Smooth muscle cell (in vitro differentiated cells): ENCODE data around the gene FAM107B. TPM values are rescaled to one million over a fixed set of nuclear protein-coding genes. Genes with fewer than 3 reads are reported as not detected.
A peak's percentile ranks its signal among the peaks of the same experiment; 100 is the strongest.

Experiments used
- DNase-seq: peaks from one replicate; lab custom pipeline; 2025; ENCODE audit not compliant: unreplicated experiment; lab: John Stamatoyannopoulos, UW
- H2AFZ ChIP-seq: fragments of 200-600 bp; sonication (generic); 2 replicates; pipeline ENCODE4 v1.6.0; 2016; ENCODE audit warnings: antibody characterized with exemption, low read depth, mild to moderate bottlenecking
- H3F3A ChIP-seq: fragments of 200-600 bp; sonication (generic); 2 replicates; pipeline ENCODE4 v1.6.0; 2017; ENCODE audit warnings: antibody characterized with exemption, low read depth
- H3K27ac ChIP-seq: fragments of 200-600 bp; sonication (generic); 2 replicates; pipeline ENCODE4 v1.5.1; 2016; ENCODE audit warnings: low read depth, mild to moderate bottlenecking
- H3K27me3 ChIP-seq: fragments of 200-600 bp; sonication (generic); 2 replicates; pipeline ENCODE4 v1.6.1; 2016; ENCODE audit warnings: low read depth, mild to moderate bottlenecking
- H3K36me3 ChIP-seq: fragments of 200-600 bp; sonication (generic); 2 replicates; pipeline ENCODE4 v1.5.1; 2016; ENCODE audit warnings: low read depth
- H3K4me1 ChIP-seq: fragments of 200-600 bp; sonication (generic); 2 replicates; pipeline ENCODE4 v1.5.1; 2016; ENCODE audit warnings: low read depth
- H3K4me2 ChIP-seq: fragments of 200-600 bp; sonication (generic); 2 replicates; pipeline ENCODE4 v1.6.0; 2016; ENCODE audit warnings: mild to moderate bottlenecking
- H3K4me3 ChIP-seq: fragments of 200-600 bp; sonication (generic); 2 replicates; pipeline ENCODE4 v1.5.1; 2016; ENCODE audit warnings: mild to moderate bottlenecking
- H3K79me2 ChIP-seq: fragments of 200-600 bp; sonication (generic); 2 replicates; pipeline ENCODE4 v1.6.0; 2016; ENCODE audit warnings: low read depth, mild to moderate bottlenecking
- H3K9ac ChIP-seq: fragments of 200-600 bp; sonication (generic); 2 replicates; pipeline ENCODE4 v1.6.0; 2016; ENCODE audit warnings: low read depth
- H3K9me3 ChIP-seq: fragments of 200-600 bp; sonication (generic); replicated peaks from 2 replicates; pipeline ENCODE4 v1.5.1; 2016; ENCODE audit warnings: low read depth
- H4K20me1 ChIP-seq: fragments of 200-600 bp; sonication (generic); 2 replicates; pipeline ENCODE4 v1.6.0; 2016; ENCODE audit warnings: low read depth
- CTCF ChIP-seq: fragments of 200-600 bp; sonication (generic); IDR thresholded peaks from 2 replicates; pipeline ENCODE4 v1.5.1; 2017; ENCODE audit warnings: borderline replicate concordance, mild to moderate bottlenecking, antibody characterized with exemption; ENCODE audit not compliant: insufficient read depth, poor library complexity, severe bottlenecking
- WGBS: methylation state at CpG from one replicate; pipeline ENCODE4 v1.1.7; 2016; ENCODE audit warnings: low lambda C conversion rate; 5-methylcytosine and 5-hydroxymethylcytosine counted together
- polyA plus RNA-seq: library from polyadenylated mRNA; unstranded; fragments of >200 nt; fragmentation: Nextera tagmentation; extraction: Ambion mirVana; gene quantifications from 2 replicates; pipeline ENCODE4 v1.2.1, GENCODE V29; 2016
- total RNA-seq: library from RNA; depleted of rRNA; stranded (reverse); fragments of >200 nt; gene quantifications from 2 replicates; pipeline ENCODE4 v1.2.3, GENCODE V29; 2014

Gene FAM107B
- total and polyA plus RNA-seq, 2 experiments from 2014 or later: 8.7 to 9.0 TPM

GRCh38 chr10:14588084-14588937 lies 186.4 kb downstream of the FAM107B start:
- peak; percentile 14 for DNase-seq
- H3K36me3 ChIP-seq: no peaks in the 10 kb centered on the region
- H3K9me3 ChIP-seq: no peaks in the 10 kb centered on the region
- no peak overlapping the region for H3K4me3 ChIP-seq
- H3K4me1 ChIP-seq: peaks cover 6% of the 10 kb centered on the region
- H3K27ac ChIP-seq: peak overlapping the region; percentile 91
- H3K9ac ChIP-seq: peak overlapping the region; percentile 70
- no peak for TF ChIP-seq CTCF
- H4K20me1 ChIP-seq: peaks cover 38% of the 10 kb centered on the region
- peak overlapping the region; percentile 44 for H3K4me2 ChIP-seq
- H3K79me2 ChIP-seq: peaks cover 28% of the 10 kb centered on the region
- no peak overlapping the region for H2AFZ ChIP-seq
- 43% methylated on average over 13 of the region's 13 CpGs for WGBS
- H3K27me3 ChIP-seq: no peaks in the 10 kb centered on the region
- no peaks in the 10 kb centered on the region for H3F3A ChIP-seq

- no peak for TF ChIP-seq CTCF
- Histone ChIP-seq H3K4me2 (peak overlapping the region; percentile 74), H3K27me3 (no peaks in the 10 kb centered on the region), H3F3A (no peaks in the 10 kb centered on the region), H2AFZ (no peak overlapping the region), H3K4me3 (no peak overlapping the region), H3K27ac (peak overlapping the region; percentile 91), H3K36me3 (no peaks in the 10 kb centered on the region), H3K9ac (peak overlapping the region; percentile 70), H3K79me2 (peaks cover 30% of the 10 kb centered on the region), H3K9me3 (no peaks in the 10 kb centered on the region), H3K4me1 (peaks cover 6% of the 10 kb centered on the region), H4K20me1 (peaks cover 35% of the 10 kb centered on the region)
- 55% methylated on average over 6 of the region's 6 CpGs for WGBS
- no peak for DNase-seq
Measured at GRCh38 chr10:14587540-14588083, 187.1 kb downstream of the FAM107B start.

- Histone ChIP-seq H3K4me1 (peaks cover 6% of the 10 kb centered on the region), H3K4me3 (no peak overlapping the region), H2AFZ (no peak overlapping the region), H3K79me2 (peaks cover 30% of the 10 kb centered on the region), H3K27ac (peak overlapping the region; percentile 91), H3K9ac (no peak overlapping the region), H3F3A (no peaks in the 10 kb centered on the region), H3K9me3 (no peaks in the 10 kb centered on the region), H4K20me1 (peaks cover 31% of the 10 kb centered on the region), H3K4me2 (no peak overlapping the region), H3K27me3 (no peaks in the 10 kb centered on the region), H3K36me3 (no peaks in the 10 kb centered on the region)
- WGBS: 98% methylated on average over 6 of the region's 6 CpGs
- DNase-seq: no peak
- no peak for TF ChIP-seq CTCF
Measured at GRCh38 chr10:14586901-14587300, 187.8 kb downstream of the FAM107B start.
